H1 (cell line): ENCODE measurements around the gene WDR4. TPM values are rescaled to one million over a fixed set of nuclear protein-coding genes. Genes with fewer than 3 reads are reported as not detected.

ENCODE experiments used
- HDAC2 ChIP-seq, 2 experiments: fragments of 300-600 bp in 1 of 2; sonication (generic) in 1 of 2; IDR thresholded peaks; 2 replicates each; pipeline ENCODE4 v1.6.1; 2011 to 2012; ENCODE audit warnings: low read depth in 2 of 2, low read length in 2 of 2, mild to moderate bottlenecking in 2 of 2, moderate library complexity in 2 of 2, borderline replicate concordance in 1 of 2, inconsistent platforms in 1 of 2
- NRF1 ChIP-seq: IDR thresholded peaks from 2 replicates; pipeline ENCODE4 v1.6.1; 2011; ENCODE audit warnings: mild to moderate bottlenecking, low read depth, low read length, improper control_type of control experiment
- polyA plus RNA-seq, 7 experiments: library from polyadenylated mRNA; depleted of rRNA in 3 of 7; stranded (reverse) in 5 of 7; unstranded in 2 of 7; fragments of >200 nt in 5 of 7; fragments of 200-250 nt in 2 of 7; gene quantifications; 1 replicate in 5 of 7; 2 replicates in 1 of 7; 4 replicates in 1 of 7; pipeline versions ENCODE4 v1.2.1 to v1.2.3, GENCODE V29; 2011 to 2013; ENCODE audit warnings: missing spikeins in 2 of 7, mixed read lengths in 2 of 7
- total RNA-seq: library from RNA; stranded (reverse); fragmentation: NEBNext Ultra II Directional; extraction: Animal tissue kit (Norgen Biotek cat#: 25700); gene quantifications from 2 replicates; pipeline ENCODE4 v1.2.1, GENCODE V29; 2021
- TF ChIP-seq, protein P1 (sequence below): IDR thresholded peaks from 2 replicates; pipeline ENCODE4 v1.6.1; 2011; ENCODE audit warnings: low read length, improper control_type of control experiment

WDR4 gene
- total and polyA plus RNA-seq, 2 of the 8 experiments (the other 6 are each of a cell fraction or from before 2014, with no cell fraction given): 28.9 to 47.8 TPM

DNA sequence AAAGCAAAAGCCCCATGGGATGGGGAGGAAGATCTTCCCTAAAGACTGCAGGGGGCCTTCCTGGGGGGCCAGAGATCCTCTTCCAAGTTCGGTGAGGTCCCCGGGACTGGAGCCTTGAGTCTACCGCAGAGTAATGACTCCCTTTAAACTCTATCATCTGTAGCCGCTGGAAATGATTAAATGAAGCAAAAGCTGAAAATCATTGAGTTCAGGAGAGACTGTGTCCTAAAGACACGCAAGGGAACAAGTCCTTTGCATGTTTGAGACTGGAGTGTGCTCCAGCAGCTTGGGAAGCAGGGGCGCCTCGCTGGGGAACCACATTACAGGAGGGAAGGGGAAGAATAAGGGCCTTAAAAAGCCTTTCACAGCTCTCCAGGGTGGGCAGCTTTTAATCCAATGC lies 70.2 kb downstream of the WDR4 start (continued):
- TF ChIP-seq HDAC2 (IDR thresholded peaks at IDR 0.05; ENCODE audit: borderline replicate concordance in 1 of 2, low read depth in 2 of 2, low read length in 2 of 2) (no peak), NRF1 (no peak)
- TF ChIP-seq, protein P1, sequence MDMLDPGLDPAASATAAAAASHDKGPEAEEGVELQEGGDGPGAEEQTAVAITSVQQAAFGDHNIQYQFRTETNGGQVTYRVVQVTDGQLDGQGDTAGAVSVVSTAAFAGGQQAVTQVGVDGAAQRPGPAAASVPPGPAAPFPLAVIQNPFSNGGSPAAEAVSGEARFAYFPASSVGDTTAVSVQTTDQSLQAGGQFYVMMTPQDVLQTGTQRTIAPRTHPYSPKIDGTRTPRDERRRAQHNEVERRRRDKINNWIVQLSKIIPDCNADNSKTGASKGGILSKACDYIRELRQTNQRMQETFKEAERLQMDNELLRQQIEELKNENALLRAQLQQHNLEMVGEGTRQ: no peak
